ENCODE data around the gene PPP1R9A.

- TF ChIP-seq CTCF (conservative IDR thresholded peaks at IDR 0.05; ENCODE audit: low read depth, low read length) (no peak), EZH2 (IDR thresholded peaks at IDR 0.05; ENCODE audit: low read length, unreplicated experiment) (no peak)
These were observed 218.8 kb downstream of the PPP1R9A start for GRCh38 chr7:95126053-95126709.

All from PC-3 (cell line).